Nephron (organoid): ENCODE data around the gene MEX3A.

Experiments
- H3K27ac Mint-ChIP-seq, 3 experiments: 2 replicates each; pipeline ENCODE4 v1.8.0; 2020; ENCODE audit warnings: mixed read lengths in 3 of 3, mild to moderate bottlenecking in 2 of 3, moderate library complexity in 1 of 3
- H3K27me3 Mint-ChIP-seq: 2 replicates; pipeline ENCODE4 v1.8.0; 2021; ENCODE audit warnings: low read depth, mild to moderate bottlenecking, moderate library complexity, mixed read lengths
- H3K36me3 Mint-ChIP-seq: 2 replicates; pipeline ENCODE4 v1.8.0; 2020; ENCODE audit warnings: low read depth, mixed read lengths
- H3K4me1 Mint-ChIP-seq: 2 replicates; pipeline ENCODE4 v1.8.0; 2020; ENCODE audit warnings: mixed read lengths
- H3K4me3 Mint-ChIP-seq, 3 experiments: 2 replicates each; pipeline ENCODE4 v1.8.0; 2020; ENCODE audit warnings: mild to moderate bottlenecking in 3 of 3, mixed read lengths in 3 of 3, moderate library complexity in 2 of 3
- H3K9me3 Mint-ChIP-seq: 2 replicates; pipeline ENCODE4 v1.8.0; 2020; ENCODE audit warnings: mixed read lengths
- TF ChIP-seq, protein P1 (sequence below), 3 experiments: fragments of 200-600 bp; sonication (generic); IDR thresholded peaks; one replicate each; pipeline ENCODE4 v1.5.0; 2021; ENCODE audit warnings: antibody characterized with exemption in 3 of 3; ENCODE audit not compliant: unreplicated experiment in 3 of 3

Gene MEX3A

DNA sequence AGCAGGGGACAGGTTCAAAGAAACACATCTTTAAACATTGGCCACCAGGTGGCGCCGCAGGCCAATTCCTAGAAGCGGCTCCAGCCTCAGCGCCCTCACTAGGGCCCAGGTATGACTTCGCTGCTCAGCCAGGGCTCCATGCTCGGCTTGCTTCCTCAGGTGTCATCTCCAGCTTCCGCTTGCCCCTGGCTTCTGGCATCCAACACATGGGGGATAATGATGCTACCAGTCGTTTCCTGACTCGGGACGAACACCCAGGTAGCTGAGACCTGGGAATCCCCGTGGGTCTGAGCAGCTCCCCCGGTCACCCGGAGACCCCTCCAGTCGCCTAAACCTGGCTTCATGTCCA lies 8.5 kb upstream of the MEX3A start:
- Mint-ChIP-seq H3K36me3 (peaks cover 42% of the 10 kb centered on the region), H3K27ac (peak overlapping the region; percentile 50 to 82 (median 79)), H3K27me3 (no peaks in the 10 kb centered on the region), H3K4me1 (peaks cover 36% of the 10 kb centered on the region), H3K4me3 (peak overlapping the region in 2 of 3 experiments; percentile 20 to 49), H3K9me3 (no peaks in the 10 kb centered on the region)
- TF ChIP-seq, protein P1, sequence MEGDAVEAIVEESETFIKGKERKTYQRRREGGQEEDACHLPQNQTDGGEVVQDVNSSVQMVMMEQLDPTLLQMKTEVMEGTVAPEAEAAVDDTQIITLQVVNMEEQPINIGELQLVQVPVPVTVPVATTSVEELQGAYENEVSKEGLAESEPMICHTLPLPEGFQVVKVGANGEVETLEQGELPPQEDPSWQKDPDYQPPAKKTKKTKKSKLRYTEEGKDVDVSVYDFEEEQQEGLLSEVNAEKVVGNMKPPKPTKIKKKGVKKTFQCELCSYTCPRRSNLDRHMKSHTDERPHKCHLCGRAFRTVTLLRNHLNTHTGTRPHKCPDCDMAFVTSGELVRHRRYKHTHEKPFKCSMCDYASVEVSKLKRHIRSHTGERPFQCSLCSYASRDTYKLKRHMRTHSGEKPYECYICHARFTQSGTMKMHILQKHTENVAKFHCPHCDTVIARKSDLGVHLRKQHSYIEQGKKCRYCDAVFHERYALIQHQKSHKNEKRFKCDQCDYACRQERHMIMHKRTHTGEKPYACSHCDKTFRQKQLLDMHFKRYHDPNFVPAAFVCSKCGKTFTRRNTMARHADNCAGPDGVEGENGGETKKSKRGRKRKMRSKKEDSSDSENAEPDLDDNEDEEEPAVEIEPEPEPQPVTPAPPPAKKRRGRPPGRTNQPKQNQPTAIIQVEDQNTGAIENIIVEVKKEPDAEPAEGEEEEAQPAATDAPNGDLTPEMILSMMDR (IDR thresholded peaks at IDR 0.05; ENCODE audit: unreplicated experiment in 3 of 3): peak; percentile 82 to 89 (median 84)

DNA sequence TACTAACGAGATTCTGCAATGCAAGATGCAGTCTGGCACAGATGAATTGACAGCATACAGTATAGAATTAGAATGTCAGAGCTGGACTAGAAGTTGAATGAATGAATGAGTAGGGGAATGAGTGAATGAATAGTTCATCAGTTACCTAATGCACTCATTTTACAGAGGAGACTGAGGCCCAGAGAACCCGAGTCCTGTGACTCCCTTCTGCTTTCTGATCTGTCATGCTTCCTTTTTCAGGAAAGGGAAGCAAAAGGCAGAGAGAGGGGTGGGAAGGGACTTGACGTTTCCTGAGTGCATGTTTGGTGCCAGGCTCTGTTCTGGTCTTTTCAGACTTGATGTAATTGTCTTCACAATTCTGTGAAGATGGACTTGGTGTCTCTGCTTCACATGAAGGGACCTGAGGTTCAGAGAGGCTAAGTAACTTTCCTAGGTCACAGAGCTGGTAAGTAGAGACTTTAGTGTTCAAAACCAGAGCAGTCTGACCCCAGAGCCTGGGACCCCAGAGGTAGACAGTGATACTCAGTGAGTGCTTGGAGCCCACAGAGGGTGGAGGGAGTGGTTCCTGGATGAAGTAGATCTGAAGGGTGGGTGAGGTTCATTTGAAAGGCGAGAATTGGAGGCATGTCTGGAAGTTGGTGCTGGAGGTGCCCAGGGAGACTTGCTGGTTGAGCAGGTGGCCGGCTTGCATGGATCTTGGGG lies 8.0 kb upstream of the MEX3A start:
- peak overlapping the region; percentile 50 to 82 (median 79) for H3K27ac Mint-ChIP-seq
- peaks cover 37% of the 10 kb centered on the region for H3K4me1 Mint-ChIP-seq
- TF ChIP-seq, protein P1 (IDR thresholded peaks at IDR 0.05; ENCODE audit: unreplicated experiment in 3 of 3): no peak
- H3K9me3 Mint-ChIP-seq: no peaks in the 10 kb centered on the region
- H3K27me3 Mint-ChIP-seq: no peaks in the 10 kb centered on the region
- H3K36me3 Mint-ChIP-seq: peaks cover 38% of the 10 kb centered on the region
- H3K4me3 Mint-ChIP-seq: peak overlapping the region in 2 of 3 experiments; percentile 20 to 49

DNA sequence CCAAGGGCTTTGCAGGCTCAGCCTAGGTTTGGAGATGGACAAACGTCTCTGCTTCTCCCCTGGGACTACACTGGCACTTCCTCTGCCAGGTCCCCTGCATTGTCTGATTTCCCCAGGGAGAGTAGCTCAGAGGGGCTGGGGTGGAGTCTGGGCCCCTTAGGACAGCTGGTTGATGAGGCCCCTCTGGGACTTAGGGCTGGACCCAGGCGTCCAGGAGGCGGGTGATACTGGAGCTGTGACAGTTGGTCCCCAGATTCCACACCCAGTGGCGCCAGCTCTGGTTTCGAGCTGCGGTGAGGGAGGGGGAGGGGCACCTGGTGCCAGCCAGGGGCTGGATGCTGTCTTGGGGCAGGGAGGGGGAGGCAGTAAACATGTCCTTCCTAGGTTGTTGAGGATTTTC lies 7.4 kb upstream of the MEX3A start:
- peak overlapping the region in 1 of 3 experiments; percentile 20 for H3K27ac Mint-ChIP-seq
- H3K4me1 Mint-ChIP-seq: peaks cover 43% of the 10 kb centered on the region
- no peaks in the 10 kb centered on the region for H3K9me3 Mint-ChIP-seq
- peaks cover 38% of the 10 kb centered on the region for H3K36me3 Mint-ChIP-seq
- TF ChIP-seq, protein P1 (IDR thresholded peaks at IDR 0.05; ENCODE audit: unreplicated experiment in 3 of 3): no peak
- H3K4me3 Mint-ChIP-seq: no peak overlapping the region
- no peaks in the 10 kb centered on the region for H3K27me3 Mint-ChIP-seq

DNA sequence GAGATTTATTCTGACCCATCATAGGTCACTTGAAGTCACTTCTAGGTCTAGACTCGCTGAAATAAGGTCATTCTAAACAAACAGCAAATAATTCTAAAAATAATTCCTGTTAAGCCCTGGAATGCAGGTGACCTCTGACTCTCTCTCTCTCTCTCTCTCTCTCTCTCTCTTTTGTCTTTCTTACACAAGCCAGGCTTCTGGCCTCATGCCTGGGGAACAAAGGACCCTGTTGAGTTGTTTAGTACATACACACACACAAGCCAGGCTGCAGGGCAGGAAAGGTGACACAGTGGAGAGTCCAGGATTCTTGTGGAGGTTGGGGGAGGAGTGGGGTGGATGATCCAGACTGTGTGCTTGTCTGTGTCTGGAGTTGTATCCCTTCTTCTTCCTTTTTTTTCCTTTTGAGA lies 4.0 kb upstream of the MEX3A start:
- Mint-ChIP-seq H3K4me1 (peaks cover 60% of the 10 kb centered on the region), H3K9me3 (no peaks in the 10 kb centered on the region), H3K27ac (peak overlapping the region; percentile 81 to 86 (median 85)), H3K27me3 (no peaks in the 10 kb centered on the region), H3K36me3 (peaks cover 17% of the 10 kb centered on the region), H3K4me3 (peak overlapping the region; percentile 43 to 76 (median 74))
- TF ChIP-seq, protein P1 (IDR thresholded peaks at IDR 0.05; ENCODE audit: unreplicated experiment in 3 of 3): no peak

DNA sequence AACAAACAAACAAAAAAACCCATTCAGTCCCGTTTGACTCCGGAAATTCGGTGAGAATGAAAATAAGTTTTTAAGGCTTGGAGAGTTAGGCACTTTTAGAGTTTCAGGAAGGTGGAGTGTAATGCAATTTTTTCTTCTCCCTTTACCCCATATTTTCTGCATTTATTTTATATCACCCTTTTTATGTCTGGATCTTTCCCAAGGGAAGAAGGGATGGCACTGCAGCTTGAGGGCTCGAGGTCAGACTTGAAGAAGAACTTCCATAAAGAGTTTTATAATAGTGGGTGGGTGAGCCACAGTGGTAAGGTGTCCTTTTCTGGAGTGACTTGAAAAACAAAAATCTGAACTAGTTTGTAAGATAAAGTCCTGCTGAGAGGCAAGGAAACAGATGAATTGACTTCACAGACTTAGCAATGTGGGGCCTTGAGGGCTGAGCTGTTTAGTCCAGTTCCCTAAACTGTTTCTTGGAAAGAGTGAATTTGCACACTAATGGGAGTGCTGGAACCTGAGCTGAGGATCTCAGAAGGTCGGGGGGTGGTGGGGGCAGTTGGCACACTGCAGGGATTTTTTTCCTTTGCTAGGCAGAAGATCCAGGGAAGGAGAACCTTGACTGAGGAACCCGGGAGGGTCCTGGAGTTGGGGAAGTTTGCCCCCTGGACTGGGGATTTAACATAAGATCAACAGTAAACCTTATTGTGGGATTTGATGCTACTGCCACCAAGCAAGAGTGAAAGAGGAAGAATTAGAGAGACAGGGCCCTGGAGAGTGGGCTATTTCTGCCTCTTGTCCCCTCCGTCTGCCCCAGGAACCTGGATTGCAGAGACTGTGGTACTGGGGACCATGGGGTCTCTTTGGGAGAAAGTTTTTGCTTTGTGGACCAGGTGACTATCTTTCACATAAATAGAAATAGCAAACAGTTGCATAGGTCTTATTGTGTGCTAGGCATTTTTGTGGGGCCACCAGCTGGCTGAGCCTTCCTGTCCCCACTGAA lies 1.8 kb upstream of the MEX3A start:
- TF ChIP-seq, protein P1 (IDR thresholded peaks at IDR 0.05; ENCODE audit: unreplicated experiment in 3 of 3): no peak
- H3K4me3 Mint-ChIP-seq: peak overlapping the region; percentile 91 to 100 (median 98)
- peak overlapping the region; percentile 82 to 99 (median 97) for H3K27ac Mint-ChIP-seq
- peaks cover 22% of the 10 kb centered on the region for H3K36me3 Mint-ChIP-seq
- no peaks in the 10 kb centered on the region for H3K9me3 Mint-ChIP-seq
- no peaks in the 10 kb centered on the region for H3K27me3 Mint-ChIP-seq
- peaks cover 54% of the 10 kb centered on the region for H3K4me1 Mint-ChIP-seq
